IMR-90 (cell line): ENCODE data around the gene CACNA1I. TPM values are rescaled to one million over a fixed set of nuclear protein-coding genes. Genes with fewer than 3 reads are reported as not detected.

Experiments used
- ATAC-seq: fragments of 200-7000 bp; cut with Tn5 transposase; 2 replicates; pipeline ENCODE4 v1.9.1; 2020; ENCODE audit warnings: low read depth, mild to moderate bottlenecking, moderate library complexity
- BruUV-seq: library from RNA; stranded (reverse); fragments of 400-500 nt; replicated peaks from 2 replicates; lab custom pipeline; 2021; lab: Mats Ljungman, UMichigan
- CTCF ChIA-PET: fragments of 300-600 bp; formaldehyde crosslinking; extraction: SDS; loops from one replicate; lab custom pipeline; 2021; ENCODE audit warnings: antibody characterized with exemption; lab: Yijun Ruan, JAX
- POLR2A ChIA-PET: fragments of 300-600 bp; sonication (Branson Sonifier 250); formaldehyde crosslinking; loops from one replicate; lab custom pipeline; 2022; ENCODE audit warnings: antibody characterized with exemption; ENCODE audit not compliant: unreplicated experiment; lab: Charles Lee
- DNase-seq: peaks from one replicate; pipeline ENCODE4 v3.0.0; 2013
- H2AFZ ChIP-seq: replicated peaks from 2 replicates; pipeline ENCODE3; 2013; ENCODE audit warnings: low read length, mild to moderate bottlenecking; ENCODE audit not compliant: poor library complexity
- H2AK5ac ChIP-seq: 2 replicates; pipeline ENCODE4 v1.6.1; 2013; ENCODE audit warnings: low read depth, low read length, inconsistent platforms
- H2AK9ac ChIP-seq: replicated peaks from 2 replicates; pipeline ENCODE3; 2013; ENCODE audit warnings: mild to moderate bottlenecking, low read depth, low read length, moderate library complexity; ENCODE audit not compliant: poor library complexity
- H2BK120ac ChIP-seq: 2 replicates; pipeline ENCODE4 v1.6.1; 2013; ENCODE audit warnings: low read depth, low read length, inconsistent platforms
- H2BK15ac ChIP-seq: 3 replicates; pipeline ENCODE4 v1.6.1; 2013; ENCODE audit warnings: low read depth, low read length, inconsistent platforms
- H2BK20ac ChIP-seq: 2 replicates; pipeline ENCODE4 v1.6.1; 2013; ENCODE audit warnings: low read depth, mild to moderate bottlenecking, inconsistent platforms, low read length, moderate library complexity
- H2BK5ac ChIP-seq: 2 replicates; pipeline ENCODE4 v1.6.1; 2013; ENCODE audit warnings: mild to moderate bottlenecking, low read depth, low read length, inconsistent platforms; ENCODE audit not compliant: poor library complexity, severe bottlenecking
- H3K14ac ChIP-seq: replicated peaks from 2 replicates; pipeline ENCODE4 v1.6.1; 2013; ENCODE audit warnings: low read depth, low read length, inconsistent platforms
- H3K18ac ChIP-seq: 2 replicates; pipeline ENCODE4 v1.6.1; 2013; ENCODE audit warnings: low read depth, low read length, control low read depth
- H3K23ac ChIP-seq: 2 replicates; pipeline ENCODE4 v1.6.1; 2013; ENCODE audit warnings: low read depth, low read length, inconsistent platforms
- H3K27ac ChIP-seq: 2 replicates; pipeline ENCODE4 v1.5.1; 2013; ENCODE audit warnings: mild to moderate bottlenecking, control low read depth, low read length; ENCODE audit not compliant: insufficient read depth
- H3K27me3 ChIP-seq: 2 replicates; pipeline ENCODE4 v1.6.1; 2013; ENCODE audit warnings: low read length; ENCODE audit not compliant: control insufficient read depth, insufficient read depth
- H3K36me3 ChIP-seq: 2 replicates; pipeline ENCODE4 v1.6.1; 2013; ENCODE audit warnings: low read length, mixed read lengths; ENCODE audit not compliant: control insufficient read depth, insufficient read depth
- H3K4ac ChIP-seq: 2 replicates; pipeline ENCODE4 v1.6.1; 2013; ENCODE audit warnings: low read depth, low read length, inconsistent platforms
- H3K4me1 ChIP-seq: 2 replicates; pipeline ENCODE4 v1.6.1; 2013; ENCODE audit warnings: low read length, mixed read lengths; ENCODE audit not compliant: control insufficient read depth, insufficient read depth
- H3K4me2 ChIP-seq: 2 replicates; pipeline ENCODE4 v1.6.1; 2013; ENCODE audit warnings: low read depth, mild to moderate bottlenecking, control low read depth, low read length, moderate library complexity
- H3K4me3 ChIP-seq: 2 replicates; pipeline ENCODE4 v1.5.1; 2013; ENCODE audit warnings: low read depth, mild to moderate bottlenecking, control low read depth, low read length, moderate library complexity; ENCODE audit not compliant: insufficient read depth
- H3K56ac ChIP-seq: 2 replicates; pipeline ENCODE4 v1.6.1; 2013; ENCODE audit warnings: low read length, inconsistent platforms; ENCODE audit not compliant: insufficient read depth; ENCODE audit errors: extremely low read depth
- H3K79me1 ChIP-seq, 2 experiments: 2 replicates each; pipeline ENCODE4 v1.6.1; 2013; ENCODE audit warnings: low read length in 2 of 2, inconsistent platforms in 1 of 2, low read depth in 1 of 2
- H3K9ac ChIP-seq: 2 replicates; pipeline ENCODE4 v1.6.1; 2013; ENCODE audit warnings: low read depth, low read length, control low read depth
- H3K9me1 ChIP-seq: 2 replicates; pipeline ENCODE4 v1.6.1; 2013; ENCODE audit warnings: low read length, inconsistent platforms; ENCODE audit not compliant: insufficient read depth
- H3K9me3 ChIP-seq: 2 replicates; pipeline ENCODE4 v1.6.1; 2013; ENCODE audit warnings: low read length; ENCODE audit not compliant: control insufficient read depth, insufficient read depth
- H4K20me1 ChIP-seq: 2 replicates; pipeline ENCODE4 v1.6.1; 2013; ENCODE audit warnings: low read length, inconsistent platforms; ENCODE audit not compliant: insufficient read depth
- H4K5ac ChIP-seq: 2 replicates; pipeline ENCODE4 v1.6.1; 2013; ENCODE audit warnings: mild to moderate bottlenecking, low read depth, low read length, control low read depth
- H4K8ac ChIP-seq, 2 experiments: 2 replicates each; pipeline ENCODE4 v1.6.1; 2013; ENCODE audit warnings: low read depth in 2 of 2, low read length in 2 of 2, control low read depth in 1 of 2, inconsistent platforms in 1 of 2
- H4K91ac ChIP-seq: 2 replicates; pipeline ENCODE4 v1.6.1; 2013; ENCODE audit warnings: low read depth, low read length, inconsistent platforms; ENCODE audit not compliant: insufficient read depth
- BHLHE40 ChIP-seq: fragments of 150-350 bp; IDR thresholded peaks from 2 replicates; pipeline ENCODE4 v1.6.1; 2016; ENCODE audit warnings: mild to moderate bottlenecking, low read depth, low read length
- CEBPB ChIP-seq: IDR thresholded peaks from 2 replicates; pipeline ENCODE4 v1.6.1; 2012; ENCODE audit warnings: low read depth, low read length, improper control_type of control experiment
- CHD1 ChIP-seq: IDR thresholded peaks from 2 replicates; pipeline ENCODE4 v1.6.1; 2012; ENCODE audit warnings: low read depth, low read length, improper control_type of control experiment
- ELK1 ChIP-seq: fragments of 150-350 bp; IDR thresholded peaks from 2 replicates; pipeline ENCODE4 v1.6.1; 2016; ENCODE audit warnings: low read depth, mild to moderate bottlenecking, low read length, moderate library complexity, borderline replicate concordance
- FOS ChIP-seq: fragments of 150-350 bp; IDR thresholded peaks from 2 replicates; pipeline ENCODE4 v1.6.1; 2016; ENCODE audit warnings: low read depth, low read length
- MAZ ChIP-seq: IDR thresholded peaks from 2 replicates; pipeline ENCODE4 v1.6.1; 2012; ENCODE audit warnings: low read depth, mild to moderate bottlenecking, low read length, improper control_type of control experiment, moderate library complexity, borderline replicate concordance
- MXI1 ChIP-seq: IDR thresholded peaks from 2 replicates; pipeline ENCODE4 v1.6.1; 2012; ENCODE audit warnings: low read depth, mild to moderate bottlenecking, low read length, moderate library complexity, borderline replicate concordance
- NFE2L2 ChIP-seq: fragments of 150-350 bp; IDR thresholded peaks from 2 replicates; pipeline ENCODE4 v1.6.1; 2016; ENCODE audit warnings: low read depth, mild to moderate bottlenecking, low read length
- POLR2A ChIP-seq: IDR thresholded peaks from 2 replicates; pipeline ENCODE4 v1.6.1; 2012; ENCODE audit warnings: mild to moderate bottlenecking, low read depth, low read length
- RAD21 ChIP-seq: IDR thresholded peaks from 2 replicates; pipeline ENCODE4 v1.6.1; 2012; ENCODE audit warnings: low read length, improper control_type of control experiment
- RCOR1 ChIP-seq: IDR thresholded peaks from 2 replicates; pipeline ENCODE4 v1.6.1; 2012; ENCODE audit warnings: mild to moderate bottlenecking, low read length, improper control_type of control experiment; ENCODE audit not compliant: insufficient replicate concordance
- RFX5 ChIP-seq: IDR thresholded peaks from 2 replicates; pipeline ENCODE4 v1.8.0; 2012; ENCODE audit warnings: low read depth, mild to moderate bottlenecking, low read length, moderate library complexity
- SMC3 ChIP-seq: fragments of 150-350 bp; IDR thresholded peaks from 2 replicates; pipeline ENCODE4 v1.6.1; 2016; ENCODE audit warnings: low read depth, mild to moderate bottlenecking, antibody characterized with exemption, low read length, moderate library complexity
- USF2 ChIP-seq: fragments of 150-350 bp; IDR thresholded peaks from 2 replicates; pipeline ENCODE4 v1.6.1; 2017; ENCODE audit warnings: mild to moderate bottlenecking, antibody characterized with exemption, low read length, low read depth
- WGBS, 2 experiments: methylation state at CpG; one replicate each; pipeline versions ENCODE4 v1.1.5 to v1.1.7; 2013; ENCODE audit warnings: missing lambda C conversion rate in 2 of 2; ENCODE audit not compliant: insufficient read length in 1 of 2; ENCODE audit errors: extremely low coverage in 2 of 2; 5-methylcytosine and 5-hydroxymethylcytosine counted together
- dilution Hi-C: fragments of 300-500 bp; cut with HindIII; formaldehyde crosslinking; loops from one replicate; pipeline ENCODE4 v1.14.3; 2018; ENCODE audit warnings: low sequenced_read_pairs; ENCODE audit not compliant: unreplicated experiment
- in situ Hi-C: fragments of 300-500 bp; cut with MboI; formaldehyde crosslinking; loops from 3 replicates; pipeline ENCODE4 v1.14.3; 2019; ENCODE audit warnings: low sequenced_read_pairs, inconsistent platforms, mixed read lengths
- intact Hi-C: fragments of 100-400 bp; cut with micrococcal nuclease; formaldehyde crosslinking; loops from 2 replicates; pipeline ENCODE4 v1.10.0; 2022
- polyA plus RNA-seq, 3 experiments: library from polyadenylated mRNA; depleted of rRNA; stranded (reverse); fragments of >200 nt; gene quantifications; 2 replicates each; pipeline ENCODE4 v1.2.3, GENCODE V29; 2012; ENCODE audit warnings: low replicate concordance in 1 of 3
- total RNA-seq: library from RNA; depleted of rRNA; stranded (reverse); fragments of >200 nt; gene quantifications from 2 replicates; pipeline ENCODE4 v1.2.3, GENCODE V29; 2012

CACNA1I gene
- total and polyA plus RNA-seq, 2 of the 4 experiments (the other 2 are of a cell fraction) = under 0.01 to 0.02 TPM

GRCh38 chr22:39524753-39525657, 45.5 kb upstream of the CACNA1I start:
- intact Hi-C loops = loop anchor here (5.0 to 10.0 kb wide), 2 partner anchors 120 to 353 kb away; no protein-coding TSS in a partner anchor
- no peak overlapping the region for H3K9ac ChIP-seq
- no peak overlapping the region for H3K4ac ChIP-seq
- ChIA-PET CTCF (no interaction called here), POLR2A (interaction anchor here (0.6 to 0.7 kb wide), 3 partner anchors 180 to 823 kb away, joined by 3 to 4 read pairs (median 3); no protein-coding TSS in a partner anchor)
- H2BK5ac ChIP-seq = no peak overlapping the region
- H3K56ac ChIP-seq = no peak overlapping the region
- no peaks in the 10 kb centered on the region; the same call in 1 of the 2 replicates for H3K4me1 ChIP-seq
- H3K79me1 ChIP-seq = peaks cover 6 to 71% of the 10 kb centered on the region in 2 experiments; a peak in 3 of 4 replicates
- no peak overlapping the region for H3K23ac ChIP-seq
- peak overlapping the region; percentile 75 for H2AK9ac ChIP-seq
- peaks cover 42% of the 10 kb centered on the region for H3K36me3 ChIP-seq
- H3K4me2 ChIP-seq = no peak overlapping the region
- no peak overlapping the region for H2BK120ac ChIP-seq
- H3K27ac ChIP-seq = no peak overlapping the region
- no peak overlapping the region for H4K91ac ChIP-seq
- H3K4me3 ChIP-seq = no peak overlapping the region
- no peak overlapping the region for H2AFZ ChIP-seq
- H3K9me1 ChIP-seq = peaks cover 6% of the 10 kb centered on the region; the same call in 1 of the 2 replicates
- no peak overlapping the region for H4K5ac ChIP-seq
- no peak overlapping the region for H2BK15ac ChIP-seq
- no peak overlapping the region for H2AK5ac ChIP-seq
- no peaks in the 10 kb centered on the region for H3K9me3 ChIP-seq
- H3K27me3 ChIP-seq = no peaks in the 10 kb centered on the region
- dilution Hi-C loops = no loop called here
- H4K20me1 ChIP-seq = peaks cover 94% of the 10 kb centered on the region
- no peak overlapping the region for H3K18ac ChIP-seq
- no peak overlapping the region for H4K8ac ChIP-seq
- no peak for DNase-seq
- 47% methylated on average over 2 of the region's 10 CpGs; no CpG with 5 or more reads in 1 of the 2 experiments for WGBS, 2 experiments
- ATAC-seq = no peak
- BruUV-seq = no TSS peak
- no peak overlapping the region for H2BK20ac ChIP-seq
- in situ Hi-C loops = loop anchor here (10.0 kb wide), 1 partner anchor 210 kb away; the partner anchor contains the start of gene RPL3
- H3K14ac ChIP-seq = no peak overlapping the region
- no peak for TF ChIP-seq SMC3
- no peak for TF ChIP-seq RFX5
- no peak for TF ChIP-seq FOS
- no peak for TF ChIP-seq NFE2L2
- TF ChIP-seq MAZ = no peak
- no peak for TF ChIP-seq CHD1
- TF ChIP-seq CEBPB = no peak
- no peak for TF ChIP-seq USF2
- no peak for TF ChIP-seq RCOR1
- TF ChIP-seq BHLHE40 = no peak
- TF ChIP-seq POLR2A = no peak
- TF ChIP-seq RAD21 = no peak
- TF ChIP-seq MXI1 = no peak
- no peak for TF ChIP-seq ELK1
